GM23248 (cell line): ENCODE results near the gene IRF3.

Experiments used
- EZH2 ChIP-seq: fragments of 200-600 bp; sonication (generic); IDR thresholded peaks from 2 replicates; pipeline ENCODE4 v1.6.1; 2018; ENCODE audit warnings: antibody characterized with exemption, mild to moderate bottlenecking; ENCODE audit not compliant: insufficient read depth, poor library complexity, severe bottlenecking
- EZH2phosphoT487 ChIP-seq: fragments of 200-600 bp; sonication (generic); IDR thresholded peaks from 2 replicates; pipeline ENCODE4 v1.6.1; 2018; ENCODE audit warnings: antibody characterized with exemption, moderate library complexity, mild to moderate bottlenecking, low read depth; ENCODE audit not compliant: insufficient read depth

- no peak for TF ChIP-seq EZH2
- no peak for TF ChIP-seq EZH2phosphoT487
These were observed 14.4 kb downstream of the IRF3 start for GRCh38 chr19:49651029-49651819.
